PC-9 (cell line): Measurements from ENCODE around the gene SND1.

Experiments used
- EZH2 ChIP-seq: fragments of 200-600 bp; sonication (generic); IDR thresholded peaks from 2 replicates; pipeline ENCODE4 v1.8.0; 2017; ENCODE audit warnings: antibody characterized with exemption, low read depth
- TF ChIP-seq, protein P1 (sequence below): fragments of 200-600 bp; sonication (generic); conservative IDR thresholded peaks from 2 replicates; pipeline ENCODE4 v1.6.1; 2017; ENCODE audit warnings: mixed run types, antibody characterized with exemption, mild to moderate bottlenecking, moderate library complexity

GRCh38 chr7:128020159-128020558, 368.2 kb downstream of the SND1 start:
- TF ChIP-seq, protein P1, sequence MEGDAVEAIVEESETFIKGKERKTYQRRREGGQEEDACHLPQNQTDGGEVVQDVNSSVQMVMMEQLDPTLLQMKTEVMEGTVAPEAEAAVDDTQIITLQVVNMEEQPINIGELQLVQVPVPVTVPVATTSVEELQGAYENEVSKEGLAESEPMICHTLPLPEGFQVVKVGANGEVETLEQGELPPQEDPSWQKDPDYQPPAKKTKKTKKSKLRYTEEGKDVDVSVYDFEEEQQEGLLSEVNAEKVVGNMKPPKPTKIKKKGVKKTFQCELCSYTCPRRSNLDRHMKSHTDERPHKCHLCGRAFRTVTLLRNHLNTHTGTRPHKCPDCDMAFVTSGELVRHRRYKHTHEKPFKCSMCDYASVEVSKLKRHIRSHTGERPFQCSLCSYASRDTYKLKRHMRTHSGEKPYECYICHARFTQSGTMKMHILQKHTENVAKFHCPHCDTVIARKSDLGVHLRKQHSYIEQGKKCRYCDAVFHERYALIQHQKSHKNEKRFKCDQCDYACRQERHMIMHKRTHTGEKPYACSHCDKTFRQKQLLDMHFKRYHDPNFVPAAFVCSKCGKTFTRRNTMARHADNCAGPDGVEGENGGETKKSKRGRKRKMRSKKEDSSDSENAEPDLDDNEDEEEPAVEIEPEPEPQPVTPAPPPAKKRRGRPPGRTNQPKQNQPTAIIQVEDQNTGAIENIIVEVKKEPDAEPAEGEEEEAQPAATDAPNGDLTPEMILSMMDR: no peak; the same call in 1 of the 2 replicates
- no peak for TF ChIP-seq EZH2
